HepG2 (cell line): ENCODE results near the gene FFAR2. TPM values are rescaled to one million over a fixed set of nuclear protein-coding genes. Genes with fewer than 3 reads are reported as not detected.

Experiments
- BRD4 ChIP-seq: sonication (generic); formaldehyde crosslinking; IDR thresholded peaks from 2 replicates; pipeline ENCODE4 v1.4.0; 2020; ENCODE audit warnings: missing genetic modification reagents
- CAMTA2 ChIP-seq: sonication (generic); formaldehyde crosslinking; IDR thresholded peaks from 2 replicates; pipeline ENCODE4 v1.4.0; 2020; ENCODE audit warnings: mild to moderate bottlenecking, missing genetic modification reagents, borderline replicate concordance
- CTCF ChIP-seq: sonication (generic); formaldehyde crosslinking; IDR thresholded peaks from 2 replicates; pipeline ENCODE4 v1.5.0; 2020; ENCODE audit warnings: mild to moderate bottlenecking, missing genetic modification reagents, moderate library complexity
- HDAC1 ChIP-seq: sonication (generic); formaldehyde crosslinking; IDR thresholded peaks from 2 replicates; pipeline ENCODE4 v1.5.1; 2020; ENCODE audit warnings: mild to moderate bottlenecking, missing genetic modification reagents
- HNRNPL ChIP-seq: fragments of 200-400 bp; formaldehyde crosslinking; IDR thresholded peaks from 2 replicates; pipeline ENCODE4 v1.6.1; 2017; ENCODE audit warnings: mild to moderate bottlenecking, low read depth, low read length
- KDM6A ChIP-seq: IDR thresholded peaks from 2 replicates; pipeline ENCODE4 v1.6.1; 2016; ENCODE audit warnings: low read depth
- NR1H2 ChIP-seq: sonication (generic); formaldehyde crosslinking; IDR thresholded peaks from 2 replicates; pipeline ENCODE4 v1.8.1; 2022; ENCODE audit warnings: low read depth, missing genetic modification reagents, borderline replicate concordance
- SALL1 ChIP-seq: sonication (generic); formaldehyde crosslinking; IDR thresholded peaks from 2 replicates; pipeline ENCODE4 v1.8.0; 2022; ENCODE audit warnings: mild to moderate bottlenecking, missing genetic modification reagents
- SRY ChIP-seq: sonication (generic); formaldehyde crosslinking; IDR thresholded peaks from 2 replicates; pipeline ENCODE4 v1.8.0; 2022; ENCODE audit warnings: mild to moderate bottlenecking, missing genetic modification reagents
- ZNF138 ChIP-seq: sonication (generic); formaldehyde crosslinking; IDR thresholded peaks from 2 replicates; pipeline ENCODE4 v1.5.0; 2020; ENCODE audit warnings: mild to moderate bottlenecking, low read depth, missing genetic modification reagents
- ZNF564 ChIP-seq: sonication (generic); formaldehyde crosslinking; IDR thresholded peaks from 2 replicates; pipeline ENCODE4 v1.8.1; 2023; ENCODE audit warnings: mild to moderate bottlenecking, missing genetic modification reagents
- ZNF570 ChIP-seq: sonication (generic); formaldehyde crosslinking; IDR thresholded peaks from 2 replicates; pipeline ENCODE4 v1.4.0; 2020; ENCODE audit warnings: mild to moderate bottlenecking, missing genetic modification reagents, borderline replicate concordance
- ZNF629 ChIP-seq: sonication (generic); formaldehyde crosslinking; conservative IDR thresholded peaks from 2 replicates; pipeline ENCODE4 v1.5.0; 2020; ENCODE audit warnings: missing genetic modification reagents
- ZNF639 ChIP-seq: conservative IDR thresholded peaks from 2 replicates; pipeline ENCODE4 v1.6.1; 2018; ENCODE audit warnings: missing genetic modification reagents
- polyA plus RNA-seq, 8 experiments: library from polyadenylated mRNA; depleted of rRNA in 3 of 8; stranded (reverse) in 7 of 8; unstranded in 1 of 8; fragments of >200 nt; fragmentation: Illumina TruSeq in 4 of 8; extraction: Trizol in 4 of 8; gene quantifications; 2 replicates each; pipeline versions ENCODE4 v1.2.1 to v1.2.3, GENCODE V29; 2011 to 2016; ENCODE audit warnings: low read depth in 4 of 8, missing spikeins in 1 of 8, mixed read lengths in 1 of 8; ENCODE audit not compliant: insufficient read depth in 1 of 8
- total RNA-seq, 5 experiments: library from RNA; depleted of rRNA; stranded (reverse); fragments of >200 nt; fragmentation: Illumina TruSeq; extraction: Trizol; gene quantifications; 2 replicates each; pipeline ENCODE4 v1.2.3, GENCODE V29; 2016; ENCODE audit warnings: low read depth in 1 of 5
- TF ChIP-seq, protein P1 (sequence below): sonication (generic); formaldehyde crosslinking; IDR thresholded peaks from 2 replicates; pipeline ENCODE4 v1.4.0; 2020; ENCODE audit warnings: missing genetic modification reagents
- TF ChIP-seq, protein P2 (sequence below): sonication (generic); formaldehyde crosslinking; conservative IDR thresholded peaks from 2 replicates; pipeline ENCODE4 v1.4.0; 2020; ENCODE audit warnings: mild to moderate bottlenecking, missing genetic modification reagents, moderate library complexity
- TF ChIP-seq, protein P3 (sequence below): sonication (generic); formaldehyde crosslinking; IDR thresholded peaks from 2 replicates; pipeline ENCODE4; 2020; ENCODE audit warnings: missing genetic modification reagents, mild to moderate bottlenecking, borderline replicate concordance

The FFAR2 gene
- total and polyA plus RNA-seq, 2 of the 13 experiments (the other 11 are each of a cell fraction or from before 2014, with no cell fraction given): 0.12 TPM; not detected in 1

DNA sequence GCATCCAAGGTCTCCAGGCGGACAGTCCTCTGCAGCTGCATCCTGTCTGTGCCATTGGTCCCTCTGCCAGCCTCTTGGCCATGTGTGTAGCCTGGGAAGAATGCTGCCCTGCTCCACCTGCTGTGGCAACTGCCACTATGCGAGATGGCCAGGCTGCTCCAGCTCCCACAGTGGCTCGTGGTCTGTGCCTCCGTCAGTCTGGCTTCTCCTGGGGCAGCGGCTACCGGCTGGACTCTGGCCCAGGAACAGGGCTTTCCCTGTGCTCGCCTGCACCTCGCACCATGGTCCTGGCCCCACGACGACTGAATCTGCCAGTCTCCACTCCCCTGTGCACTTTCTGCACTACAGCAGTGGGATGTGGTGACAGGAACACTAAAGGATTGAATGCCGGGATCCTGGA is 26.7 kb upstream of the FFAR2 start (continued):
- TF ChIP-seq ZNF639 (CRISPR knock-in tag) (no peak), BRD4 (no peak), KDM6A (no peak), ZNF564 (no peak), ZNF570 (CRISPR knock-in tag) (no peak), SALL1 (CRISPR knock-in tag) (peak; percentile 42; the same call in 1 of the 2 replicates), SRY (CRISPR knock-in tag) (peak; percentile 36; the same call in 1 of the 2 replicates), CTCF (CRISPR knock-in tag) (no peak), ZNF138 (no peak), CAMTA2 (CRISPR knock-in tag) (no peak), HNRNPL (0 out of 2 replicates have a peak, but pooled peaks have one; percentile 61), NR1H2 (no peak), ZNF629 (CRISPR knock-in tag) (no peak), HDAC1 (CRISPR knock-in tag) (peak; percentile 39; the same call in 1 of the 2 replicates)
- TF ChIP-seq, protein P1, sequence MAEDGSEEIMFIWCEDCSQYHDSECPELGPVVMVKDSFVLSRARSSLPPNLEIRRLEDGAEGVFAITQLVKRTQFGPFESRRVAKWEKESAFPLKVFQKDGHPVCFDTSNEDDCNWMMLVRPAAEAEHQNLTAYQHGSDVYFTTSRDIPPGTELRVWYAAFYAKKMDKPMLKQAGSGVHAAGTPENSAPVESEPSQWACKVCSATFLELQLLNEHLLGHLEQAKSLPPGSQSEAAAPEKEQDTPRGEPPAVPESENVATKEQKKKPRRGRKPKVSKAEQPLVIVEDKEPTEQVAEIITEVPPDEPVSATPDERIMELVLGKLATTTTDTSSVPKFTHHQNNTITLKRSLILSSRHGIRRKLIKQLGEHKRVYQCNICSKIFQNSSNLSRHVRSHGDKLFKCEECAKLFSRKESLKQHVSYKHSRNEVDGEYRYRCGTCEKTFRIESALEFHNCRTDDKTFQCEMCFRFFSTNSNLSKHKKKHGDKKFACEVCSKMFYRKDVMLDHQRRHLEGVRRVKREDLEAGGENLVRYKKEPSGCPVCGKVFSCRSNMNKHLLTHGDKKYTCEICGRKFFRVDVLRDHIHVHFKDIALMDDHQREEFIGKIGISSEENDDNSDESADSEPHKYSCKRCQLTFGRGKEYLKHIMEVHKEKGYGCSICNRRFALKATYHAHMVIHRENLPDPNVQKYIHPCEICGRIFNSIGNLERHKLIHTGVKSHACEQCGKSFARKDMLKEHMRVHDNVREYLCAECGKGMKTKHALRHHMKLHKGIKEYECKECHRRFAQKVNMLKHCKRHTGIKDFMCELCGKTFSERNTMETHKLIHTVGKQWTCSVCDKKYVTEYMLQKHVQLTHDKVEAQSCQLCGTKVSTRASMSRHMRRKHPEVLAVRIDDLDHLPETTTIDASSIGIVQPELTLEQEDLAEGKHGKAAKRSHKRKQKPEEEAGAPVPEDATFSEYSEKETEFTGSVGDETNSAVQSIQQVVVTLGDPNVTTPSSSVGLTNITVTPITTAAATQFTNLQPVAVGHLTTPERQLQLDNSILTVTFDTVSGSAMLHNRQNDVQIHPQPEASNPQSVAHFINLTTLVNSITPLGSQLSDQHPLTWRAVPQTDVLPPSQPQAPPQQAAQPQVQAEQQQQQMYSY (CRISPR knock-in tag): no peak
- TF ChIP-seq, protein P2, sequence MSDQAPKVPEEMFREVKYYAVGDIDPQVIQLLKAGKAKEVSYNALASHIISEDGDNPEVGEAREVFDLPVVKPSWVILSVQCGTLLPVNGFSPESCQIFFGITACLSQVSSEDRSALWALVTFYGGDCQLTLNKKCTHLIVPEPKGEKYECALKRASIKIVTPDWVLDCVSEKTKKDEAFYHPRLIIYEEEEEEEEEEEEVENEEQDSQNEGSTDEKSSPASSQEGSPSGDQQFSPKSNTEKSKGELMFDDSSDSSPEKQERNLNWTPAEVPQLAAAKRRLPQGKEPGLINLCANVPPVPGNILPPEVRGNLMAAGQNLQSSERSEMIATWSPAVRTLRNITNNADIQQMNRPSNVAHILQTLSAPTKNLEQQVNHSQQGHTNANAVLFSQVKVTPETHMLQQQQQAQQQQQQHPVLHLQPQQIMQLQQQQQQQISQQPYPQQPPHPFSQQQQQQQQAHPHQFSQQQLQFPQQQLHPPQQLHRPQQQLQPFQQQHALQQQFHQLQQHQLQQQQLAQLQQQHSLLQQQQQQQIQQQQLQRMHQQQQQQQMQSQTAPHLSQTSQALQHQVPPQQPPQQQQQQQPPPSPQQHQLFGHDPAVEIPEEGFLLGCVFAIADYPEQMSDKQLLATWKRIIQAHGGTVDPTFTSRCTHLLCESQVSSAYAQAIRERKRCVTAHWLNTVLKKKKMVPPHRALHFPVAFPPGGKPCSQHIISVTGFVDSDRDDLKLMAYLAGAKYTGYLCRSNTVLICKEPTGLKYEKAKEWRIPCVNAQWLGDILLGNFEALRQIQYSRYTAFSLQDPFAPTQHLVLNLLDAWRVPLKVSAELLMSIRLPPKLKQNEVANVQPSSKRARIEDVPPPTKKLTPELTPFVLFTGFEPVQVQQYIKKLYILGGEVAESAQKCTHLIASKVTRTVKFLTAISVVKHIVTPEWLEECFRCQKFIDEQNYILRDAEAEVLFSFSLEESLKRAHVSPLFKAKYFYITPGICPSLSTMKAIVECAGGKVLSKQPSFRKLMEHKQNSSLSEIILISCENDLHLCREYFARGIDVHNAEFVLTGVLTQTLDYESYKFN (CRISPR knock-in tag): peak; percentile 27; the same call in 1 of the 2 replicates
- TF ChIP-seq, protein P3, sequence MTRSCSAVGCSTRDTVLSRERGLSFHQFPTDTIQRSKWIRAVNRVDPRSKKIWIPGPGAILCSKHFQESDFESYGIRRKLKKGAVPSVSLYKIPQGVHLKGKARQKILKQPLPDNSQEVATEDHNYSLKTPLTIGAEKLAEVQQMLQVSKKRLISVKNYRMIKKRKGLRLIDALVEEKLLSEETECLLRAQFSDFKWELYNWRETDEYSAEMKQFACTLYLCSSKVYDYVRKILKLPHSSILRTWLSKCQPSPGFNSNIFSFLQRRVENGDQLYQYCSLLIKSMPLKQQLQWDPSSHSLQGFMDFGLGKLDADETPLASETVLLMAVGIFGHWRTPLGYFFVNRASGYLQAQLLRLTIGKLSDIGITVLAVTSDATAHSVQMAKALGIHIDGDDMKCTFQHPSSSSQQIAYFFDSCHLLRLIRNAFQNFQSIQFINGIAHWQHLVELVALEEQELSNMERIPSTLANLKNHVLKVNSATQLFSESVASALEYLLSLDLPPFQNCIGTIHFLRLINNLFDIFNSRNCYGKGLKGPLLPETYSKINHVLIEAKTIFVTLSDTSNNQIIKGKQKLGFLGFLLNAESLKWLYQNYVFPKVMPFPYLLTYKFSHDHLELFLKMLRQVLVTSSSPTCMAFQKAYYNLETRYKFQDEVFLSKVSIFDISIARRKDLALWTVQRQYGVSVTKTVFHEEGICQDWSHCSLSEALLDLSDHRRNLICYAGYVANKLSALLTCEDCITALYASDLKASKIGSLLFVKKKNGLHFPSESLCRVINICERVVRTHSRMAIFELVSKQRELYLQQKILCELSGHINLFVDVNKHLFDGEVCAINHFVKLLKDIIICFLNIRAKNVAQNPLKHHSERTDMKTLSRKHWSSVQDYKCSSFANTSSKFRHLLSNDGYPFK (CRISPR knock-in tag): 0 out of 2 replicates have a peak, but pooled peaks have one; percentile 4
